GM12872 (cell line): ENCODE results near the gene TNFRSF17.

Source experiments
- TF ChIP-seq, protein P1 (sequence below): IDR thresholded peaks from 3 replicates; pipeline ENCODE4 v1.5.1; 2011; ENCODE audit warnings: low read depth, mild to moderate bottlenecking, low read length, moderate library complexity; ENCODE audit not compliant: insufficient read depth

The TNFRSF17 gene

GRCh38 chr16:11992008-11992584 lies 27.1 kb downstream of the TNFRSF17 start:
- TF ChIP-seq, protein P1, sequence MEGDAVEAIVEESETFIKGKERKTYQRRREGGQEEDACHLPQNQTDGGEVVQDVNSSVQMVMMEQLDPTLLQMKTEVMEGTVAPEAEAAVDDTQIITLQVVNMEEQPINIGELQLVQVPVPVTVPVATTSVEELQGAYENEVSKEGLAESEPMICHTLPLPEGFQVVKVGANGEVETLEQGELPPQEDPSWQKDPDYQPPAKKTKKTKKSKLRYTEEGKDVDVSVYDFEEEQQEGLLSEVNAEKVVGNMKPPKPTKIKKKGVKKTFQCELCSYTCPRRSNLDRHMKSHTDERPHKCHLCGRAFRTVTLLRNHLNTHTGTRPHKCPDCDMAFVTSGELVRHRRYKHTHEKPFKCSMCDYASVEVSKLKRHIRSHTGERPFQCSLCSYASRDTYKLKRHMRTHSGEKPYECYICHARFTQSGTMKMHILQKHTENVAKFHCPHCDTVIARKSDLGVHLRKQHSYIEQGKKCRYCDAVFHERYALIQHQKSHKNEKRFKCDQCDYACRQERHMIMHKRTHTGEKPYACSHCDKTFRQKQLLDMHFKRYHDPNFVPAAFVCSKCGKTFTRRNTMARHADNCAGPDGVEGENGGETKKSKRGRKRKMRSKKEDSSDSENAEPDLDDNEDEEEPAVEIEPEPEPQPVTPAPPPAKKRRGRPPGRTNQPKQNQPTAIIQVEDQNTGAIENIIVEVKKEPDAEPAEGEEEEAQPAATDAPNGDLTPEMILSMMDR = no peak

GRCh38 chr16:11992586-11993524 lies 27.8 kb downstream of the TNFRSF17 start:
- TF ChIP-seq, protein P1 = no peak

GRCh38 chr16:11994143-11995119 lies 29.4 kb downstream of the TNFRSF17 start:
- TF ChIP-seq, protein P1 = no peak

DNA sequence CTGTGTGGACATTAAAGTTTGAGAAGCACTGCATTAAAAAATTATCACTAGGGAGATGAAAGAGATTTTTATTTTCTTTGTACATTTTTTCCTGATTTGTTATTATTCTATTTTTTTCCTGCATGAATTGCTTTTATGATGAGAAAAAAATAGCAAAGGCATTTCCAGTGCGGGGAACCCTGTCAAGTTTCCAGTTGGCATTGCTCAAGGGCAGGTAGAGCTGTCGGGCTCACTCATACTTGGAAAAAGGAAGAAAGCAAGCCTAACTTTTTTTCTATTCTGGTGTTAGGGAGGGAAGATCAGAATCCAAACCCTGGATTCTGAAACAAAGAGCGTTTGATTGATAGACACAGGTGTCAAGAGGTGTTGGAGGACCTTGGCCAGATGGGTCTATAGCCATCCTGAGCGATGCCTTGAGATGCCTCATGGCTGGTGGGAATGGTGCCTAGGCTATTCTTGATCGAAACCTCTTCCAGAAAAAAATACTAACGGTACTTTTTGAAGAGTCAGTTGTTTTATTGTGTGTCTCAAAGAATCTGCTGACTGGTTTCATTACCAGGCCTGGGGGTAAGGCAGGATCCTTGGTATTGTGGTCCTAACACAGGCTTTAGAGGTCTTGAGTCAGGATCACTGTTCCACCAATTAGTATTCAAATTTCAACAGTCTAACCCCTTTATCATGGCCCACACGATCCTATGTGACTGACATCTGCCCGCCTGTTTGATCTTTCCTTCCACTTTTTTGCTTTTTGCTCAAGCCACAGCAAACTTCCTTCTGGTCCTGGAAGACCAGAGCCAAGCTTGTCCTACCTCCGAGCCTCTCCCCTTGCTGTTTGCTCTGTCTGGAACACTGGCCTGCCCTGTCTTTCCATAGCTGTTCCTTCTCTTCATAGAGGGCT lies 31.7 kb downstream of the TNFRSF17 start:
- TF ChIP-seq, protein P1 = no peak

DNA sequence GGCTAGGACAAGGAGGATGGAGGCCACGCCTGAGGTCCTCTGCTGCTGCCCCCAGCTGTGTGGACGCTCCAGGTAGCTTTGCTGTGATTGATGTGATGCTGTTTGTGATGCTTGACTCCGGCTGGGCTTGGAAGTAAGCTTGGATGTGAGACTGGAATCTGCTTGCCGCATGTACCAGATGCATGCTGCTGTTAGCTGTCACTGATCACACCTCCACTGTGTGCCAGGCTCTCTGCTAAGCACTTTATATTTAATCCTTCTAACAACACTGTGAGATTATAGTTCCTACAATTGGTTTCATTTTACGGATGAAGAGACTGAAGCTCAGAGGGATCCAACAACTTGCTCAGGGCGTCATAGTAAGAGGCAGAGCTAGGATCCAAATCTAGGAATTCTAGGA lies 35.0 kb downstream of the TNFRSF17 start:
- TF ChIP-seq, protein P1 = no peak

DNA sequence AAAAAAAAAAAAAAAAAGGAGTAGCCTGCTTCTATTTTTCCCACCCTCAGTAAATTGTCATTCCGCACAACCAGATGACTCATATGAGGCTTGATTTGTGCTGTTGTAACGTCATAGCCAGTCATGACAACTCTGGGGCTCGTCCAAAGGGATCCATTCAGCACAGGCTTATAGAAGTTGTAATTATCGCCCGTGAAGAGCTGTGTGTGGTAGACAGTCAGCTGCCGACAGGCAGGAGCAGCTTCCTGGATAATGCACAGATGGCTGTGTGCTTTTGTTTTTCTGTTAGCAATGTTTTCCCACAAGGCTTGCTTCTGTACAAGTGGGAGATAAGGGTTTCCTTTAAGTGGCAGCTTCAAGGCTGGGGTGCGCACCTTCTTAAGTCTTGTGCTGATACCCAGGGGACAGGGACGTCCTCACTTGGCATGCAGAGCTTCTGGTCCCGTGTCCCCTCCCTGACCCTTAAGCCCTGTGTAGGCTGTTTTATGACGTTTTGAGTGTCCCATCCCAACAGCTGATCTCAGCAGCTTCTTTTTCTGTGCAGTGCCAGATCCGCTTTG lies 37.5 kb downstream of the TNFRSF17 start:
- TF ChIP-seq, protein P1 = no peak
